ENCODE results near the gene ELAVL2.
"Not testable (repeated sequence)": the region's sequence is repeated elsewhere in the genome, so short reads cannot be mapped to it uniquely, and the experiment has no call there.

The ELAVL2 gene

GRCh38 chr9:23769307-23769935, 56.6 kb downstream of the ELAVL2 start:
- DNase-seq = no peak

- no peak for DNase-seq
Observed at GRCh38 chr9:23768861-23769260, 57.2 kb downstream of the ELAVL2 start.

GRCh38 chr9:23766613-23767012, 59.4 kb downstream of the ELAVL2 start:
- no peak for DNase-seq

- no peak for DNase-seq
Observed at GRCh38 chr9:23765561-23765960, 60.5 kb downstream of the ELAVL2 start.

GRCh38 chr9:23764219-23764618, 61.8 kb downstream of the ELAVL2 start:
- DNase-seq = no peak

GRCh38 chr9:23754551-23754950, 71.5 kb downstream of the ELAVL2 start:
- DNase-seq = no peak

GRCh38 chr9:23752859-23753258, 73.2 kb downstream of the ELAVL2 start:
- DNase-seq = no peak

- no peak for DNase-seq
Observed at GRCh38 chr9:23751633-23752032, 74.4 kb downstream of the ELAVL2 start.

- no peak for DNase-seq
Observed at GRCh38 chr9:23750808-23751207, 75.2 kb downstream of the ELAVL2 start.

- DNase-seq = no peak
Observed at GRCh38 chr9:23747088-23748075, 78.7 kb downstream of the ELAVL2 start.

GRCh38 chr9:23746317-23746716, 79.7 kb downstream of the ELAVL2 start:
- no peak for DNase-seq

GRCh38 chr9:23743036-23743435, 83.0 kb downstream of the ELAVL2 start:
- no peak for DNase-seq

- DNase-seq = no peak
Observed at GRCh38 chr9:23741351-23741750, 84.7 kb downstream of the ELAVL2 start.

- DNase-seq = no peak
Observed at GRCh38 chr9:23740531-23740930, 85.5 kb downstream of the ELAVL2 start.

- DNase-seq = no peak
Observed at GRCh38 chr9:23739753-23740152, 86.3 kb downstream of the ELAVL2 start.

GRCh38 chr9:23736293-23736692, 89.7 kb downstream of the ELAVL2 start:
- DNase-seq = no peak

- DNase-seq = no peak
Observed at GRCh38 chr9:23733495-23734078, 92.5 kb downstream of the ELAVL2 start.

GRCh38 chr9:23731353-23731752, 94.7 kb downstream of the ELAVL2 start:
- DNase-seq = no peak

- DNase-seq = no peak
Observed at GRCh38 chr9:23730364-23730763, 95.7 kb downstream of the ELAVL2 start.

GRCh38 chr9:23728736-23729135, 97.3 kb downstream of the ELAVL2 start:
- no peak for DNase-seq

- no peak for DNase-seq
Observed at GRCh38 chr9:23725279-23725946, 100.6 kb downstream of the ELAVL2 start.

- no peak for DNase-seq
Observed at GRCh38 chr9:23723672-23724071, 102.4 kb downstream of the ELAVL2 start.

GRCh38 chr9:23723048-23723447, 103.0 kb downstream of the ELAVL2 start:
- DNase-seq = not testable (repeated sequence)
